Mucosa of descending colon (tissue), 3 donors: ENCODE results near the gene VIPR2. TPM values are rescaled to one million over a fixed set of nuclear protein-coding genes. Genes with fewer than 3 reads are reported as not detected.

ENCODE experiments used
- ATAC-seq: fragments of 200-7000 bp; cut with Tn5 transposase; one replicate; pipeline ENCODE4 v1.9.1; 2020; ENCODE audit warnings: mild to moderate bottlenecking, moderate library complexity
- DNase-seq, 3 donors: peaks; one replicate each; pipeline ENCODE4 v3.0.0-alpha.2; 2020
- H3K36me3 ChIP-seq: fragments of 200-600 bp; one replicate; pipeline ENCODE4 v1.8.0; 2021; ENCODE audit warnings: low read depth, mild to moderate bottlenecking
- H3K4me1 ChIP-seq: fragments of 200-600 bp; one replicate; pipeline ENCODE4 v1.8.0; 2021; ENCODE audit warnings: low read depth, mild to moderate bottlenecking
- H3K4me3 ChIP-seq: fragments of 200-600 bp; one replicate; pipeline ENCODE4 v1.8.0; 2021; ENCODE audit warnings: mild to moderate bottlenecking
- H3K9me3 ChIP-seq: fragments of 200-600 bp; one replicate; pipeline ENCODE4 v1.8.0; 2021; ENCODE audit warnings: mild to moderate bottlenecking
- intact Hi-C, 2 donors: fragments of 100-400 bp; cut with DNase I in 1 of 2; cut with micrococcal nuclease in 1 of 2; formaldehyde crosslinking; loops; one replicate each; pipeline versions ENCODE4 v1.11.0 to v1.11.1; 2022; cut with DNase I, micrococcal nuclease
- total RNA-seq, 3 donors: library from RNA; stranded (reverse); fragmentation: NEBNext Ultra II Directional in 2 of 3; extraction: Animal tissue kit (Norgen Biotek cat#: 25700) in 2 of 3; gene quantifications; one replicate each; pipeline versions ENCODE4 v1.2.1 to v1.2.4, GENCODE V29; 2021 to 2023
- TF ChIP-seq, protein P1 (sequence below): fragments of 200-600 bp; IDR thresholded peaks from one replicate; pipeline ENCODE4 v1.8.0; 2022; ENCODE audit warnings: antibody characterized with exemption, mild to moderate bottlenecking
- donor health status: DM: no; HTN: no; CAD: no; lungs with moderate emphysema.
- donor health status: DM: no; HTN: no; CAD: no.
- donor health status: DM: no; HTN: yes; CAD: no.

Gene VIPR2
- total RNA-seq, 3 donors from 2014 or later, result 0.58 to 19.8 (median 2.4) TPM

DNA sequence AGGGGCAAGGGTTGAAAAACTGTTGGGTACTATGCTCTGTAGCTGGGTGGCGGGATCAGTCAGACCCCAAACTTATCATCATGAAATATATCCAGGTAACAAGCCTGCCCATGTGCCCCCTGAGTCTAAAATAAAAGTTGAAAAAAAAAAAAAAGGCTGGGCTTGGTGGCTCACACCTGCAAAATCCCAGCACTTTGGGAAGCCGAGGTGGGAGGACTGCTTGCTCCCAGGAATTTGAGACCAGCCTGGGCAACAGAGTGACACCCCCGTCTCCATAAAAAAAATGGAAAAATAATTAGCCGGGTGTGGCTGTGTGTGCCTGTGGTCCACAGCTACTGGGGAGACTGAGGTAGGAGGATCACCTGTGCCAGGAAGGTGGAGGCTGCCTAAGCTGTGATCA is 83.5 kb downstream of the VIPR2 start:
- Histone ChIP-seq H3K9me3 (no peaks in the 10 kb centered on the region), H3K4me1 (no peaks in the 10 kb centered on the region), H3K36me3 (no peaks in the 10 kb centered on the region), H3K4me3 (no peak overlapping the region)
- DNase-seq, result no peak
- intact Hi-C loops, result no loop called here
- TF ChIP-seq, protein P1, sequence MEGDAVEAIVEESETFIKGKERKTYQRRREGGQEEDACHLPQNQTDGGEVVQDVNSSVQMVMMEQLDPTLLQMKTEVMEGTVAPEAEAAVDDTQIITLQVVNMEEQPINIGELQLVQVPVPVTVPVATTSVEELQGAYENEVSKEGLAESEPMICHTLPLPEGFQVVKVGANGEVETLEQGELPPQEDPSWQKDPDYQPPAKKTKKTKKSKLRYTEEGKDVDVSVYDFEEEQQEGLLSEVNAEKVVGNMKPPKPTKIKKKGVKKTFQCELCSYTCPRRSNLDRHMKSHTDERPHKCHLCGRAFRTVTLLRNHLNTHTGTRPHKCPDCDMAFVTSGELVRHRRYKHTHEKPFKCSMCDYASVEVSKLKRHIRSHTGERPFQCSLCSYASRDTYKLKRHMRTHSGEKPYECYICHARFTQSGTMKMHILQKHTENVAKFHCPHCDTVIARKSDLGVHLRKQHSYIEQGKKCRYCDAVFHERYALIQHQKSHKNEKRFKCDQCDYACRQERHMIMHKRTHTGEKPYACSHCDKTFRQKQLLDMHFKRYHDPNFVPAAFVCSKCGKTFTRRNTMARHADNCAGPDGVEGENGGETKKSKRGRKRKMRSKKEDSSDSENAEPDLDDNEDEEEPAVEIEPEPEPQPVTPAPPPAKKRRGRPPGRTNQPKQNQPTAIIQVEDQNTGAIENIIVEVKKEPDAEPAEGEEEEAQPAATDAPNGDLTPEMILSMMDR, result no peak
- no peak for ATAC-seq

DNA sequence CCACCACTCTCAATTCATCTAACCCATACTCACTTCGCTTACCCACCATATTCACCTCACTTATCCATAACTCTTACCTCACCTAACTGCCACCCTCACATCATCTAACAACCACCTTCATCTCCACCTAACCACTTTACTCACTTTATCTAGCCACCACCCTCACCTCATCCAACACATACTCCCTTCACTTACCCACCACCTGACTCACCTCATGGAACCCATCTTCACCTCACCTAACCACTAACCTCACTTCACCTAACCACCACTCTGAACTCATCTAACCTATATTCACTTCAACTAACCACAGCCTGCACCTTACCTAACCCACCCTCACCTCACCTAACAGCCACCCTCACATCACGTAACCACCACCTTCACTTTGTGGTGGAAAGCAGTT is 84.2 kb downstream of the VIPR2 start:
- Histone ChIP-seq H3K4me1 (no peaks in the 10 kb centered on the region), H3K36me3 (no peaks in the 10 kb centered on the region), H3K4me3 (no peak overlapping the region), H3K9me3 (no peaks in the 10 kb centered on the region)
- ATAC-seq, result no peak
- DNase-seq, result no peak
- intact Hi-C loops, result no loop called here
- TF ChIP-seq, protein P1, result no peak

DNA sequence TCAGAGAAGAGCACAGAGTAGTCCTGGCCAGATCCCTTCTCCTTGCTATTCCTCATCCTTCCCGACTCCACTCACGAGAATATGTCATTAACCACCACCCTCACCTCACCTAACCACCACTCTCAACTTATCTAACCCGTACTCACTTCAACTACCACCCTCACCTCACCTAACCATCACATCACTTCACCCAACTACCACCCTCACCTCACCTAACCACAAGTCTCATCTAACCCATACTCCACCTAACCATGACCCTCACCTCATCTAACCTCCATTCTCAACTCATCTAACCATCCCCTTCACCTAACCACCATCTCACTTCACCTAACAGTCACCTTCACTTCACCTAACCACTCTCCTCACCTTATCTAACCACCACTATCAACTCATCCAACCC is 85.0 kb downstream of the VIPR2 start:
- Histone ChIP-seq H3K4me3 (no peak overlapping the region), H3K4me1 (no peaks in the 10 kb centered on the region), H3K36me3 (no peaks in the 10 kb centered on the region), H3K9me3 (no peaks in the 10 kb centered on the region)
- TF ChIP-seq, protein P1, result no peak
- ATAC-seq (no peak), DNase-seq (no peak)
- intact Hi-C loops, result no loop called here

DNA sequence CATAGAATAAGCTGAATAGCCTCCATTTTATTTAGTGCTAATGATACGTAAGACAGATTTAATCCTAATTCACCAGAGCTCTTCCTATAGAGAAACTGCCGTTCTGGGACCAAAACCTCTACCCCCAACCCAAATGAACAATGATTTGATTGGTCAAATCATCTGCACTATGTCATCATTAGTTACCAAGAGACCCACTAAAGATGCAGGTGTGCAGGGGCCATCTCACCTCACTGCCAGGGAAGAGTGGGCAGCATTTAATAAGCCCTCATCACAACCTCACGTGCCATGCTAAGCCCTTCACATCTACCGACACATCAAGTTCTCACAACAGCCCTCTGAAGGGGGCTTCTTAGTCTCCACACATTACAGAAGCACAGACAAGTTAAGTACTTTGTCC is 87.0 kb downstream of the VIPR2 start:
- Histone ChIP-seq H3K4me1 (no peaks in the 10 kb centered on the region), H3K9me3 (no peaks in the 10 kb centered on the region), H3K4me3 (no peak overlapping the region), H3K36me3 (no peaks in the 10 kb centered on the region)
- TF ChIP-seq, protein P1, result no peak
- intact Hi-C loops, result no loop called here
- ATAC-seq (no peak), DNase-seq (no peak)

DNA sequence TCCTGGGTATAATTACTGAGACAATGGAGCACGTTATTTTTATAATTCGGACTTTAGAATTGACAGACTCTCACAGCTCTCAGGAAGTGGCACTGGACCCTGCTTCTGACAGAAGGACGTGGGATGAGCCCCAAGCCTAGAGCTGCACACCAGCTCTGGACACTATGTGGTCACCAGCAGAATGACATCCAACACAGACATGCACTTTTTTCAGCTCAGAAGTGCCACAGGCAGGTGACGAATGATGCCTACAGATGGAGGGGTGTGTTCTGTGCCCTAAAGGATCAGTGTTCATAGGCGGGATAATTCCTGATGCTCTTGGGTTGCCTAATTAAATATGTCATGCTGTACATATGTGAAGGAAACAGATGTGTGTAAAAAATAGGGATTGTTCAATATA is 87.9 kb downstream of the VIPR2 start:
- no peaks in the 10 kb centered on the region for H3K9me3 ChIP-seq
- H3K4me1 ChIP-seq, result no peaks in the 10 kb centered on the region
- no peak for DNase-seq
- H3K4me3 ChIP-seq, result no peak overlapping the region
- ATAC-seq, result no peak
- TF ChIP-seq, protein P1, result no peak
- no peaks in the 10 kb centered on the region for H3K36me3 ChIP-seq
- intact Hi-C loops, result no loop called here

DNA sequence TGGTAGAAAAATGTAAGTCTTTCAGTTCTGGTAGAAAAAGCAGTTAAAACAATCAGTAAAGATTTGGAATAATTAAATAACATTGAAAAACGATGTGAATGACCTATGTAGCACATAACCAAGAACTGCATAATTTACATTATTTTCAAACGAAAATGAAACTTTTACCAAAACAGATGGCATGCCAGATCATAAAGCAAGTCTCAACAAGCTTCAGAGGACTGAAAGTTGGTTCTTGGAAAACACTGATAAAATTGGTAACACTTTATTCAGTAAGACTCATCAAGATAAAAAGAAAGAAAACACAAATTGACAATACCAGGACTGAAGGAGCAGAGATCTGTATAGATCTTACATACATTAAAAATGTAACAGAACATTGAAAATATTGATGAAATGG is 92.8 kb downstream of the VIPR2 start:
- TF ChIP-seq, protein P1, result no peak
- H3K36me3 ChIP-seq, result no peaks in the 10 kb centered on the region
- no peaks in the 10 kb centered on the region for H3K4me1 ChIP-seq
- ATAC-seq (no peak), DNase-seq (no peak)
- H3K4me3 ChIP-seq, result no peak overlapping the region
- H3K9me3 ChIP-seq, result no peaks in the 10 kb centered on the region
- intact Hi-C loops, result no loop called here
